ENCODE data around the gene WDR75. TPM values are rescaled to one million over a fixed set of nuclear protein-coding genes. Genes with fewer than 3 reads are reported as not detected.

WDR75 gene
- total RNA-seq, 1 donor from 2014 or later = 90.7 TPM

Other genes with a start within 250 kb of the WDR75 start
- gene SLC40A1, start 139.3 kb downstream of the WDR75 start, total RNA-seq = 1.8 and 2.4 TPM in 2 replicates
- 52.0 and 52.7 TPM in 2 replicates for gene ASNSD1, start 220.0 kb downstream of the WDR75 start, total RNA-seq
- gene ANKAR, start 233.2 kb downstream of the WDR75 start, total RNA-seq = 4.0 and 4.1 TPM in 2 replicates